ENCODE data around the gene FOXD2. TPM values are rescaled to one million over a fixed set of nuclear protein-coding genes. Genes with fewer than 3 reads are reported as not detected.

Gene FOXD2
- total and polyA plus RNA-seq, 2 experiments from 2014 or later = 1.0 to 1.6 TPM

DNA sequence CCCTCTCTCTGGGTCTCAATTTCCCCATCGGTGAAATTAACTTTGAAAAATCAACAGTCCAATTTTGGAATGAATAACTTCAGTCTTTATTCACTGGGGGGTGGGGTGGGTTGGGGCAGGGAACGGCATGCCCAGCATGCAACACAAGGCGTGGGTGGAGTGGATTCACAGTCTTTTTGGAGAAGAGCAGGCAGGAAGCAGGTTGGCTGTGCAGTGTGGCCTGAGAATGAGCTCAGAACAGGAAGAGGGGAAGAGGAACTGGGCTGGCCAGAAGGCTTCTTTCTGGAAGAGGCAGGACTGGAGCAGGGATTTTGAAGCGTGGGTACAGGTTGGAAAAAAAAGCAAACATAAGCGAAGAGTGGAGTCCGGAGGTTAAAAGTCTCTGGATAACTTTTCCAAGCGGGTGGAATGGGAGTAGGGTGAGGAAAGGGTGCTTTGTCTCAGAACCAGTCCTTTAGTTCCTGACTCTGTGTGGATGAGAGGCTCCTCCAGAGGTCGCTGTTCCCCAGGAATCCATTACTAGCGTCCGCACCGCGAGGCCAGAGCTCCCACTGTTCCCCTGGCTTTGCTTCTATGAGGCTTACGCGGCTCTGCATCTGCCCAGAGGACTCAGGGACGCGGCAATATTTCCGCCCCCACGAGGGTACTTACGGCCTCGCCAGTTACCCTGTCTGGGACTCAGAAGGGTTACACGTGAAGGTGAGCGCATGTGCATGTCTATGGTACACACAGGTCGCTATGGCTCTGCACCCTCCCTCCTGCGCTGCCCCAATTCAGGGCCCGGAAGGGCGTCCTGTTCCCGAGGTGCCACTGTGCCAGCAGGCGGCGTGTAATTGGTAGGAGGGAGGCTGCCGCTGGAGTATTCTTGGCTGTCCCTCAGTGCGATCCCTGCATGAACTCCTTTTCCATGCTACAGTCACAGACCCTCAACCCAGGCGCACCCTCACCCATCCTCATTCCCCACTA is 5.5 kb upstream of the FOXD2 start:
- H3K9me3 ChIP-seq (ENCODE audit: low read depth) = no peaks in the 10 kb centered on the region
- peaks cover 17% of the 10 kb centered on the region for H3K4me1 ChIP-seq (ENCODE audit: insufficient read depth)
- no peak overlapping the region for H3K27ac ChIP-seq
- WGBS (ENCODE audit: low lambda C conversion rate, missing lambda C conversion rate) = 12% methylated on average over 32 of the region's 32 CpGs
- H3K27me3 ChIP-seq = peaks cover 76% of the 10 kb centered on the region
- no peak for TF ChIP-seq EZH2 (IDR thresholded peaks at IDR 0.05; ENCODE audit: borderline replicate concordance)
- TF ChIP-seq, protein P1, sequence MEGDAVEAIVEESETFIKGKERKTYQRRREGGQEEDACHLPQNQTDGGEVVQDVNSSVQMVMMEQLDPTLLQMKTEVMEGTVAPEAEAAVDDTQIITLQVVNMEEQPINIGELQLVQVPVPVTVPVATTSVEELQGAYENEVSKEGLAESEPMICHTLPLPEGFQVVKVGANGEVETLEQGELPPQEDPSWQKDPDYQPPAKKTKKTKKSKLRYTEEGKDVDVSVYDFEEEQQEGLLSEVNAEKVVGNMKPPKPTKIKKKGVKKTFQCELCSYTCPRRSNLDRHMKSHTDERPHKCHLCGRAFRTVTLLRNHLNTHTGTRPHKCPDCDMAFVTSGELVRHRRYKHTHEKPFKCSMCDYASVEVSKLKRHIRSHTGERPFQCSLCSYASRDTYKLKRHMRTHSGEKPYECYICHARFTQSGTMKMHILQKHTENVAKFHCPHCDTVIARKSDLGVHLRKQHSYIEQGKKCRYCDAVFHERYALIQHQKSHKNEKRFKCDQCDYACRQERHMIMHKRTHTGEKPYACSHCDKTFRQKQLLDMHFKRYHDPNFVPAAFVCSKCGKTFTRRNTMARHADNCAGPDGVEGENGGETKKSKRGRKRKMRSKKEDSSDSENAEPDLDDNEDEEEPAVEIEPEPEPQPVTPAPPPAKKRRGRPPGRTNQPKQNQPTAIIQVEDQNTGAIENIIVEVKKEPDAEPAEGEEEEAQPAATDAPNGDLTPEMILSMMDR (IDR thresholded peaks at IDR 0.05; ENCODE audit: poor library complexity) = peak; percentile 89
- H4K20me1 ChIP-seq (ENCODE audit: insufficient read depth, poor library complexity, severe bottlenecking) = no peaks in the 10 kb centered on the region
- H3K79me2 ChIP-seq = peaks cover 6% of the 10 kb centered on the region
- H3K4me3 ChIP-seq = no peak overlapping the region
- DNase-seq (ENCODE audit: low spot score) = peak; percentile 93
- H2AFZ ChIP-seq = no peak overlapping the region
- H3K9me2 ChIP-seq (replicated peaks; ENCODE audit: insufficient read depth) = no peaks in the 10 kb centered on the region
- H3K36me3 ChIP-seq (replicated peaks; ENCODE audit: insufficient read depth, low read depth) = no peaks in the 10 kb centered on the region
- peak overlapping the region; percentile 79 for H3K4me2 ChIP-seq

- H3K36me3 ChIP-seq (replicated peaks; ENCODE audit: insufficient read depth, low read depth) = no peaks in the 10 kb centered on the region
- no peak overlapping the region for H3K4me3 ChIP-seq
- no peaks in the 10 kb centered on the region for H3K9me3 ChIP-seq (ENCODE audit: low read depth)
- no peak overlapping the region for H2AFZ ChIP-seq
- H3K4me2 ChIP-seq = peak overlapping the region; percentile 79
- 37% methylated on average over 17 of the region's 17 CpGs for WGBS (ENCODE audit: low lambda C conversion rate, missing lambda C conversion rate)
- H3K27ac ChIP-seq = no peak overlapping the region
- no peak for DNase-seq (ENCODE audit: low spot score)
- TF ChIP-seq EZH2 (IDR thresholded peaks at IDR 0.05; ENCODE audit: borderline replicate concordance) = no peak
- peaks cover 17% of the 10 kb centered on the region for H3K4me1 ChIP-seq (ENCODE audit: insufficient read depth)
- peaks cover 72% of the 10 kb centered on the region for H3K27me3 ChIP-seq
- no peaks in the 10 kb centered on the region for H3K9me2 ChIP-seq (replicated peaks; ENCODE audit: insufficient read depth)
- no peaks in the 10 kb centered on the region for H4K20me1 ChIP-seq (ENCODE audit: insufficient read depth, poor library complexity, severe bottlenecking)
- peaks cover 6% of the 10 kb centered on the region for H3K79me2 ChIP-seq
These were observed 4.8 kb upstream of the FOXD2 start for GRCh38 chr1:47433037-47433421.

DNA sequence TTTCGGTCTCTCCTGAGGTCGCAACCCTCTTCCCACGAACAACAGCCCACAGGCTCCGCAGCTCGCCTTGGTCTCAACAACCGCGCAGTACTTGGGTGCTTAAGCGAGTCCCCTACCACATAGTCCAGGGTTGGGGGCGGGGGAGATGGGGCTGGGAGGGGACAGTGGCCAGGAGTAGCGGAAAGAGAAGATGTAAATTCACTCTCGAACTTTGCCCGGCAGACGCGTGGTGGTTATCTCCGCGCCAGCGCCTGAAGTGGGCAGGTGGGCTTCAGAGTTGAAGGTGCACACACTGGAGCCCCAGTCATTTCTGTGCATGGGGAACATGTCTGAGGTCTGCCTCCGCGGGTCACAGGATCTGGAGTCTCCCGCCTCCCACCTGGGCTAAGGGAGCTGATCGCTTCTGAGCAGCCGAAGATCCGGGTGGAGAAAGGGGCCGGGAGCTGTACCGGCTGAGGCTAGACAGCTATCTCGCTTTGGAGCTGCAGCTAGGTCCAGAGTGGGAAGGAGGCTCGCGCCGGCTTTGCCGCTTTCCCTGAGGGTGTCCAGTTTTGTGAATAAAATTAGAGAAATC is 4.3 kb upstream of the FOXD2 start:
- TF ChIP-seq EZH2 (IDR thresholded peaks at IDR 0.05; ENCODE audit: borderline replicate concordance) (no peak), EZH2phosphoT487 (IDR thresholded peaks at IDR 0.05; ENCODE audit: low read depth, severe bottlenecking, unreplicated experiment) (no peak)
- TF ChIP-seq, protein P1 (IDR thresholded peaks at IDR 0.05; ENCODE audit: poor library complexity) = no peak
- no peak for DNase-seq (ENCODE audit: low spot score)
- Histone ChIP-seq H3K9me2 (replicated peaks; ENCODE audit: insufficient read depth) (no peaks in the 10 kb centered on the region), H3K27me3 (peaks cover 70% of the 10 kb centered on the region), H4K20me1 (ENCODE audit: insufficient read depth, poor library complexity, severe bottlenecking) (no peaks in the 10 kb centered on the region), H3K4me1 (ENCODE audit: insufficient read depth) (peaks cover 17% of the 10 kb centered on the region), H3K27ac (no peak overlapping the region), H3K9me3 (ENCODE audit: low read depth) (no peaks in the 10 kb centered on the region), H3K4me3 (no peak overlapping the region), H2AFZ (no peak overlapping the region), H3K36me3 (replicated peaks; ENCODE audit: insufficient read depth, low read depth) (no peaks in the 10 kb centered on the region), H3K4me2 (peak overlapping the region; percentile 79), H3K79me2 (peaks cover 6% of the 10 kb centered on the region)
- 19% methylated on average over 30 of the region's 30 CpGs for WGBS (ENCODE audit: low lambda C conversion rate, missing lambda C conversion rate)
